Muscle layer of duodenum (tissue), 2 donors: ENCODE results near the gene KLF7.

Source experiments
- H3K27ac ChIP-seq: one replicate; pipeline ENCODE4 v1.7.0; 2013; ENCODE audit warnings: mild to moderate bottlenecking, low read length
- H3K27me3 ChIP-seq: one replicate; pipeline ENCODE4 v1.7.0; 2013; ENCODE audit warnings: low read depth, mild to moderate bottlenecking, control low read depth, low read length
- H3K36me3 ChIP-seq, 2 donors: one replicate each; pipeline ENCODE4 v1.7.0; 2013; ENCODE audit warnings: low read length in 2 of 2, control low read depth in 1 of 2, mild to moderate bottlenecking in 1 of 2; ENCODE audit not compliant: insufficient read depth in 2 of 2, control insufficient read depth in 1 of 2
- H3K4me1 ChIP-seq, 2 donors: one replicate each; pipeline ENCODE4 v1.7.0; 2013; ENCODE audit warnings: low read length in 2 of 2, mild to moderate bottlenecking in 2 of 2, control low read depth in 1 of 2, moderate library complexity in 1 of 2; ENCODE audit not compliant: insufficient read depth in 2 of 2, control insufficient read depth in 1 of 2
- H3K4me3 ChIP-seq, 2 donors: one replicate each; pipeline ENCODE4 v1.7.0; 2013; ENCODE audit warnings: low read length in 2 of 2, low read depth in 1 of 2, mild to moderate bottlenecking in 1 of 2
- H3K9me3 ChIP-seq, 2 donors: one replicate each; pipeline ENCODE4 v1.7.0; 2013; ENCODE audit warnings: low read length in 2 of 2, control low read depth in 1 of 2, mild to moderate bottlenecking in 1 of 2; ENCODE audit not compliant: control insufficient read depth in 1 of 2
- donor health status: healthy.

KLF7 gene

GRCh38 chr2:207185372-207185771, 19.6 kb upstream of the KLF7 start:
- Histone ChIP-seq H3K4me3 (no peak overlapping the region), H3K9me3 (peaks cover 0 to 5% of the 10 kb centered on the region in 2 donors), H3K4me1 (peaks cover 0 to 3% of the 10 kb centered on the region in 2 donors), H3K27me3 (no peaks in the 10 kb centered on the region), H3K36me3 (no peaks in the 10 kb centered on the region), H3K27ac (no peak overlapping the region)

GRCh38 chr2:207184768-207185167, 19.0 kb upstream of the KLF7 start:
- Histone ChIP-seq H3K36me3 (no peaks in the 10 kb centered on the region), H3K4me3 (no peak overlapping the region), H3K27ac (no peak overlapping the region), H3K4me1 (peaks cover 0 to 3% of the 10 kb centered on the region in 2 donors), H3K27me3 (no peaks in the 10 kb centered on the region), H3K9me3 (peaks cover 0 to 5% of the 10 kb centered on the region in 2 donors)

GRCh38 chr2:207184348-207184747, 18.6 kb upstream of the KLF7 start:
- Histone ChIP-seq H3K4me1 (peaks cover 0 to 3% of the 10 kb centered on the region in 2 donors), H3K27me3 (no peaks in the 10 kb centered on the region), H3K27ac (no peak overlapping the region), H3K9me3 (peaks cover 0 to 5% of the 10 kb centered on the region in 2 donors), H3K36me3 (no peaks in the 10 kb centered on the region), H3K4me3 (no peak overlapping the region)

- Histone ChIP-seq H3K9me3 (peaks cover 0 to 5% of the 10 kb centered on the region in 2 donors), H3K4me3 (no peak overlapping the region), H3K27me3 (no peaks in the 10 kb centered on the region), H3K27ac (no peak overlapping the region), H3K4me1 (peaks cover 0 to 2% of the 10 kb centered on the region in 2 donors), H3K36me3 (no peaks in the 10 kb centered on the region)
Observed at GRCh38 chr2:207183506-207183905, 17.8 kb upstream of the KLF7 start.

GRCh38 chr2:207182911-207183310, 17.2 kb upstream of the KLF7 start:
- no peaks in the 10 kb centered on the region for H3K36me3 ChIP-seq
- H3K4me3 ChIP-seq, result no peak overlapping the region
- no peaks in the 10 kb centered on the region for H3K4me1 ChIP-seq
- H3K9me3 ChIP-seq, result peaks cover 0 to 5% of the 10 kb centered on the region in 2 donors
- H3K27ac ChIP-seq, result no peak overlapping the region
- no peaks in the 10 kb centered on the region for H3K27me3 ChIP-seq

GRCh38 chr2:207181526-207182274, 16.0 kb upstream of the KLF7 start:
- no peak overlapping the region for H3K4me3 ChIP-seq
- H3K9me3 ChIP-seq, result peaks cover 0 to 4% of the 10 kb centered on the region in 2 donors
- H3K27ac ChIP-seq, result no peak overlapping the region
- H3K4me1 ChIP-seq, result no peaks in the 10 kb centered on the region
- H3K36me3 ChIP-seq, result no peaks in the 10 kb centered on the region
- no peaks in the 10 kb centered on the region for H3K27me3 ChIP-seq

- H3K4me3 ChIP-seq, result no peak overlapping the region
- H3K27ac ChIP-seq, result no peak overlapping the region
- H3K27me3 ChIP-seq, result no peaks in the 10 kb centered on the region
- H3K36me3 ChIP-seq, result no peaks in the 10 kb centered on the region
- H3K9me3 ChIP-seq, result no peaks in the 10 kb centered on the region
- H3K4me1 ChIP-seq, result no peaks in the 10 kb centered on the region
Observed at GRCh38 chr2:207180741-207181140, 15.0 kb upstream of the KLF7 start.

- Histone ChIP-seq H3K27ac (no peak overlapping the region), H3K4me3 (no peak overlapping the region), H3K9me3 (no peaks in the 10 kb centered on the region)
Observed at GRCh38 chr2:207176247-207176646, 10.5 kb upstream of the KLF7 start.

GRCh38 chr2:207173641-207174040, 7.9 kb upstream of the KLF7 start:
- no peaks in the 10 kb centered on the region for H3K36me3 ChIP-seq
- no peak overlapping the region for H3K27ac ChIP-seq
- no peaks in the 10 kb centered on the region for H3K27me3 ChIP-seq
- no peaks in the 10 kb centered on the region for H3K4me1 ChIP-seq
- no peaks in the 10 kb centered on the region for H3K9me3 ChIP-seq
- H3K4me3 ChIP-seq, result no peak overlapping the region

More at GRCh38 chr2:207176247-207176646, 10.5 kb upstream of the KLF7 start:
- H3K4me1 ChIP-seq, result no peaks in the 10 kb centered on the region
- H3K36me3 ChIP-seq, result no peaks in the 10 kb centered on the region
- no peaks in the 10 kb centered on the region for H3K27me3 ChIP-seq

GRCh38 chr2:207167099-207167923, 1.6 kb upstream of the KLF7 start:
- Histone ChIP-seq H3K4me1 (peaks cover 0 to 7% of the 10 kb centered on the region in 2 donors), H3K4me3 (peak overlapping the region; percentile 71), H3K27ac (peak overlapping the region; percentile 75), H3K36me3 (peaks cover 0 to 16% of the 10 kb centered on the region in 2 donors), H3K27me3 (no peaks in the 10 kb centered on the region), H3K9me3 (no peaks in the 10 kb centered on the region)

GRCh38 chr2:207166349-207167098, 776 bp upstream of the KLF7 start:
- Histone ChIP-seq H3K36me3 (peaks cover 0 to 16% of the 10 kb centered on the region in 2 donors), H3K4me3 (peak overlapping the region; percentile 71), H3K27ac (peak overlapping the region; percentile 75), H3K9me3 (no peaks in the 10 kb centered on the region), H3K4me1 (peaks cover 1 to 11% of the 10 kb centered on the region in 2 donors), H3K27me3 (no peaks in the 10 kb centered on the region)
